GM18498 (cell line): Measurements from ENCODE around the gene CHRNG.

ENCODE experiments used
- ATAC-seq: cut with Tn5 transposase; IDR thresholded peaks from one replicate; pipeline ENCODE4 v1.9.1; 2021; ENCODE audit warnings: mild to moderate bottlenecking, moderate library complexity; ENCODE audit not compliant: unreplicated experiment

The CHRNG gene

GRCh38 chr2:232539298-232540231, at the start of gene CHRNG:
Gene CHRNG (plus strand): TSS chr2:232539692. CDS start chr2:232539748, 56 bp downstream.
- no peak for ATAC-seq

GRCh38 chr2:232490221-232491138, 49.0 kb upstream of the CHRNG start:
- no peak for ATAC-seq

- ATAC-seq = no peak
These were observed 48.2 kb upstream of the CHRNG start for GRCh38 chr2:232491139-232491780.

- ATAC-seq = no peak
These were observed 47.1 kb upstream of the CHRNG start for GRCh38 chr2:232492236-232492848.

GRCh38 chr2:232492963-232493700, 46.4 kb upstream of the CHRNG start:
- no peak for ATAC-seq

- ATAC-seq = no peak
These were observed 45.6 kb upstream of the CHRNG start for GRCh38 chr2:232493701-232494474.

GRCh38 chr2:232494542-232494941, 45.0 kb upstream of the CHRNG start:
- ATAC-seq = no peak

GRCh38 chr2:232495292-232495691, 44.2 kb upstream of the CHRNG start:
- no peak for ATAC-seq

GRCh38 chr2:232496501-232497270, 42.8 kb upstream of the CHRNG start:
- no peak for ATAC-seq

GRCh38 chr2:232497348-232497747, 42.1 kb upstream of the CHRNG start:
- no peak for ATAC-seq

GRCh38 chr2:232498452-232498851, 41.0 kb upstream of the CHRNG start:
- ATAC-seq = no peak

- ATAC-seq = no peak
These were observed 38.1 kb upstream of the CHRNG start for GRCh38 chr2:232501331-232501771.

GRCh38 chr2:232501794-232502390, 37.6 kb upstream of the CHRNG start:
- no peak for ATAC-seq

GRCh38 chr2:232502511-232502910, 37.0 kb upstream of the CHRNG start:
- no peak for ATAC-seq

GRCh38 chr2:232502911-232503808, 36.3 kb upstream of the CHRNG start:
- no peak for ATAC-seq

GRCh38 chr2:232503809-232504323, 35.6 kb upstream of the CHRNG start:
- no peak for ATAC-seq

- ATAC-seq = no peak
These were observed 35.1 kb upstream of the CHRNG start for GRCh38 chr2:232504438-232504837.
